Measurements from ENCODE around the gene CROCC2. TPM values are rescaled to one million over a fixed set of nuclear protein-coding genes. Genes with fewer than 3 reads are reported as not detected.

The CROCC2 gene
- total and polyA plus RNA-seq, 2 of the 13 experiments (the other 11 are each of a cell fraction or from before 2014, with no cell fraction given) = not detected

GRCh38 chr2:240968731-240969624 lies 62.8 kb downstream of the CROCC2 start (continued):
- TF ChIP-seq ZFP41 (CRISPR knock-in tag; IDR thresholded peaks at IDR 0.05; ENCODE audit: borderline replicate concordance) = no peak
- 0 out of 2 replicates have a peak, but pooled peaks have one; percentile 65 for TF ChIP-seq GLI4 (CRISPR knock-in tag; IDR thresholded peaks at IDR 0.05; ENCODE audit: borderline replicate concordance)
- no peak for TF ChIP-seq IKZF1 (IDR thresholded peaks at IDR 0.05)
- TF ChIP-seq YEATS4 (CRISPR knock-in tag; IDR thresholded peaks at IDR 0.05; ENCODE audit: borderline replicate concordance) = peak; percentile 63; the same call in 1 of the 2 replicates
- TF ChIP-seq ZNF136 (CRISPR knock-in tag; IDR thresholded peaks at IDR 0.05; ENCODE audit: low read depth) = no peak
- no peak for TF ChIP-seq CHCHD3 (CRISPR knock-in tag; IDR thresholded peaks at IDR 0.05)
- TF ChIP-seq JUND (CRISPR knock-in tag; IDR thresholded peaks at IDR 0.05) = no peak
- no peak for TF ChIP-seq GATA4 (IDR thresholded peaks at IDR 0.05; ENCODE audit: borderline replicate concordance, low read depth)
- TF ChIP-seq RBAK (CRISPR knock-in tag; IDR thresholded peaks at IDR 0.05) = peak; percentile 47; the same call in 1 of the 2 replicates
- TF ChIP-seq ATM (IDR thresholded peaks at IDR 0.05; ENCODE audit: borderline replicate concordance) = no peak
- no peak for TF ChIP-seq RNF219 (CRISPR knock-in tag; IDR thresholded peaks at IDR 0.05)
- no peak for TF ChIP-seq RFXANK (CRISPR knock-in tag; IDR thresholded peaks at IDR 0.05)
- peak; percentile 57; the same call in 1 of the 2 replicates for TF ChIP-seq ZGPAT (CRISPR knock-in tag; IDR thresholded peaks at IDR 0.05)
- TF ChIP-seq, protein P1, sequence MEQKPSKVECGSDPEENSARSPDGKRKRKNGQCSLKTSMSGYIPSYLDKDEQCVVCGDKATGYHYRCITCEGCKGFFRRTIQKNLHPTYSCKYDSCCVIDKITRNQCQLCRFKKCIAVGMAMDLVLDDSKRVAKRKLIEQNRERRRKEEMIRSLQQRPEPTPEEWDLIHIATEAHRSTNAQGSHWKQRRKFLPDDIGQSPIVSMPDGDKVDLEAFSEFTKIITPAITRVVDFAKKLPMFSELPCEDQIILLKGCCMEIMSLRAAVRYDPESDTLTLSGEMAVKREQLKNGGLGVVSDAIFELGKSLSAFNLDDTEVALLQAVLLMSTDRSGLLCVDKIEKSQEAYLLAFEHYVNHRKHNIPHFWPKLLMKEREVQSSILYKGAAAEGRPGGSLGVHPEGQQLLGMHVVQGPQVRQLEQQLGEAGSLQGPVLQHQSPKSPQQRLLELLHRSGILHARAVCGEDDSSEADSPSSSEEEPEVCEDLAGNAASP (CRISPR knock-in tag; IDR thresholded peaks at IDR 0.05; ENCODE audit: borderline replicate concordance) = no peak
- no peak for TF ChIP-seq ZFP36 (IDR thresholded peaks at IDR 0.05; ENCODE audit: borderline replicate concordance, low read depth, low read length, partially characterized antibody)
- TF ChIP-seq MEIS1 (CRISPR knock-in tag; IDR thresholded peaks at IDR 0.05; ENCODE audit: borderline replicate concordance) = peak; percentile 82
- no peak for TF ChIP-seq AKAP8 (CRISPR knock-in tag; IDR thresholded peaks at IDR 0.05)
- TF ChIP-seq HCFC1 (IDR thresholded peaks at IDR 0.05; ENCODE audit: low read depth, low read length) = no peak
- TF ChIP-seq KLF12 (CRISPR knock-in tag; IDR thresholded peaks at IDR 0.05; ENCODE audit: borderline replicate concordance) = no peak
- TF ChIP-seq, protein P2, sequence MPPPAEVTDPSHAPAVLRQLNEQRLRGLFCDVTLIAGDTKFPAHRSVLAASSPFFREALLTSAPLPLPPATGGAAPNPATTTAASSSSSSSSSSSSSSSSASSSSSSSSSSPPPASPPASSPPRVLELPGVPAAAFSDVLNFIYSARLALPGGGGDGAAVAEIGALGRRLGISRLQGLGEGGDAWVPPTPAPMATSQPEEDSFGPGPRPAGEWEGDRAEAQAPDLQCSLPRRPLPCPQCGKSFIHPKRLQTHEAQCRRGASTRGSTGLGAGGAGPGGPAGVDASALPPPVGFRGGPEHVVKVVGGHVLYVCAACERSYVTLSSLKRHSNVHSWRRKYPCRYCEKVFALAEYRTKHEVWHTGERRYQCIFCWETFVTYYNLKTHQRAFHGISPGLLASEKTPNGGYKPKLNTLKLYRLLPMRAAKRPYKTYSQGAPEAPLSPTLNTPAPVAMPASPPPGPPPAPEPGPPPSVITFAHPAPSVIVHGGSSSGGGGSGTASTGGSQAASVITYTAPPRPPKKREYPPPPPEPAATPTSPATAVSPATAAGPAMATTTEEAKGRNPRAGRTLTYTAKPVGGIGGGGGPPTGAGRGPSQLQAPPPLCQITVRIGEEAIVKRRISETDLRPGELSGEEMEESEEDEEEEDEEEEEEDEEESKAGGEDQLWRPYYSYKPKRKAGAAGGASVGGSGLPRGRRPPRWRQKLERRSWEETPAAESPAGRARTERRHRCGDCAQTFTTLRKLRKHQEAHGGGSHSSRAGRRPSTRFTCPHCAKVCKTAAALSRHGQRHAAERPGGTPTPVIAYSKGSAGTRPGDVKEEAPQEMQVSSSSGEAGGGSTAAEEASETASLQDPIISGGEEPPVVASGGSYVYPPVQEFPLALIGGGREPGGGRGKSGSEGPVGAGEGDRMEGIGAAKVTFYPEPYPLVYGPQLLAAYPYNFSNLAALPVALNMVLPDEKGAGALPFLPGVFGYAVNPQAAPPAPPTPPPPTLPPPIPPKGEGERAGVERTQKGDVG (CRISPR knock-in tag; IDR thresholded peaks at IDR 0.05; ENCODE audit: borderline replicate concordance) = no peak
- TF ChIP-seq RXRB (CRISPR knock-in tag; IDR thresholded peaks at IDR 0.05; ENCODE audit: borderline replicate concordance) = peak; percentile 31; the same call in 1 of the 2 replicates

All from HepG2 (cell line).